Panc1 (cell line): ENCODE results near the gene ECD. TPM values are rescaled to one million over a fixed set of nuclear protein-coding genes. Genes with fewer than 3 reads are reported as not detected.

ENCODE experiments used
- ATAC-seq: fragments of 200-7000 bp; cut with Tn5 transposase; 2 replicates; pipeline ENCODE4 v1.9.1; 2020; ENCODE audit warnings: mild to moderate bottlenecking, moderate library complexity
- BruUV-seq: library from RNA; stranded (reverse); fragments of 400-500 nt; replicated peaks from 2 replicates; lab custom pipeline; 2021; lab: Mats Ljungman, UMichigan
- CTCF ChIA-PET: fragments of 300-600 bp; sonication (Branson Sonifier 250); formaldehyde crosslinking; loops from one replicate; lab custom pipeline; 2022; ENCODE audit warnings: antibody characterized with exemption; lab: Charles Lee
- POLR2A ChIA-PET: fragments of 300-600 bp; sonication (Branson Sonifier 250); formaldehyde crosslinking; loops from one replicate; lab custom pipeline; 2022; ENCODE audit warnings: antibody characterized with exemption; lab: Charles Lee
- DNase-seq: peaks from one replicate; pipeline ENCODE4 v3.0.0-alpha.2; 2010; ENCODE audit warnings: low read depth, low spot score
- H3K27ac ChIP-seq: 2 replicates; pipeline ENCODE4 v1.5.1; 2011; ENCODE audit warnings: mild to moderate bottlenecking, low read length, inconsistent platforms
- H3K27me3 ChIP-seq: fragments of 200-500 bp; sonication (Bioruptor generic); 2 replicates; pipeline ENCODE4 v1.6.0; 2014; ENCODE audit warnings: low read length, inconsistent platforms; ENCODE audit not compliant: control insufficient read depth, insufficient read depth
- H3K36me3 ChIP-seq: fragments of 200-500 bp; sonication (Bioruptor generic); 2 replicates; pipeline ENCODE4 v1.5.1; 2014; ENCODE audit warnings: inconsistent platforms, mild to moderate bottlenecking, low read length, moderate library complexity; ENCODE audit not compliant: control insufficient read depth, insufficient read depth
- H3K4me1 ChIP-seq: 2 replicates; pipeline ENCODE4 v1.5.1; 2011; ENCODE audit warnings: inconsistent platforms, mild to moderate bottlenecking, low read length, moderate library complexity; ENCODE audit not compliant: control insufficient read depth, insufficient read depth
- H3K4me3 ChIP-seq, 2 experiments: 2 replicates each; pipeline ENCODE4 v1.5.1; 2011 to 2012; ENCODE audit warnings: low read depth in 2 of 2, low read length in 2 of 2, mild to moderate bottlenecking in 2 of 2, inconsistent platforms in 1 of 2, moderate library complexity in 1 of 2
- H3K9me3 ChIP-seq: fragments of 200-500 bp; sonication (Bioruptor generic); 2 replicates; pipeline ENCODE4 v1.5.1; 2014; ENCODE audit warnings: low read depth, mild to moderate bottlenecking, inconsistent platforms, low read length, moderate library complexity; ENCODE audit not compliant: control insufficient read depth, insufficient read depth
- POLR2AphosphoS5 ChIP-seq: IDR thresholded peaks from 2 replicates; pipeline ENCODE4 v1.6.1; 2012; ENCODE audit warnings: mild to moderate bottlenecking, low read depth, low read length, moderate library complexity
- REST ChIP-seq, 2 experiments: IDR thresholded peaks; 2 replicates each; pipeline ENCODE4 v1.6.1; 2011 to 2012; ENCODE audit warnings: low read depth in 2 of 2, control low read depth in 1 of 2, low read length in 1 of 2, mild to moderate bottlenecking in 1 of 2, moderate library complexity in 1 of 2; ENCODE audit not compliant: insufficient read depth in 1 of 2
- SIN3A ChIP-seq: IDR thresholded peaks from 2 replicates; pipeline ENCODE4 v1.6.1; 2012; ENCODE audit warnings: low read depth, mild to moderate bottlenecking, low read length, moderate library complexity, borderline replicate concordance; ENCODE audit not compliant: insufficient read depth
- TCF7L2 ChIP-seq: IDR thresholded peaks from 2 replicates; pipeline ENCODE4 v1.6.1; 2011; ENCODE audit warnings: mild to moderate bottlenecking, low read depth, low read length, inconsistent platforms
- in situ Hi-C: cut with HindIII; loops from 2 replicates; pipeline ENCODE4 v1.10.0; 2016; ENCODE audit warnings: low sequenced_read_pairs, low pct_unique_long_range_greater_than_20kb
- intact Hi-C: fragments of 100-400 bp; cut with micrococcal nuclease; formaldehyde crosslinking; loops from one replicate; pipeline ENCODE4 v1.10.0; 2022; ENCODE audit not compliant: unreplicated experiment
- total RNA-seq: library from RNA; stranded (reverse); gene quantifications from one replicate; pipeline ENCODE4 v1.2.1, GENCODE V29; 2021; ENCODE audit not compliant: unreplicated experiment
- TF ChIP-seq, protein P1 (sequence below): fragments of 450-650 bp; IDR thresholded peaks from 2 replicates; pipeline ENCODE4 v1.5.1; 2017; ENCODE audit warnings: mild to moderate bottlenecking

The ECD gene
- total RNA-seq, 1 experiment from 2014 or later: 53.9 TPM

DNA sequence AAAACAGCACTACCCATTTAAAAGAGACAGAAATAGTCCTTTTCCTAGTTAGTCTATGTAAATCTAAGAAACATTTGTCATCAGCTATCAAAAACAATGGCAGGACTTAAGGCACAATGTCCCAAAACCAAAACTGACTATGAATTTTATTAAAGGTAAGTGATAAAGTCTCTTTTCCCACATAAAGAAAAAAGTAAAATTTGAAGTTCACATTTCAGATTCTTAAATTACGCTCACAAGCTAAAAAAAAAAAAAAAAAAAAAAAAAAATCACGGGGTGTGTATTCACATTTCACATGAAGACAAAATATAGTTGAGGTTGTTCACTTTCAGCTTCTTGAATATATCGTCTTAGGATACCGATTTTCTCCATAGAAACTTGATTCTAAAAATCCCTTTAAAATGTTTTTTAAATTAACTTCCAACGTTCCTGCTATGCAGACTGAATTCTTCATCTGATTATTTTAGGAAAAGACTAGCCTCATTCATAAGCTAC is 72.8 kb downstream of the ECD start:
- ChIA-PET CTCF (interaction anchor here (0.6 to 1.2 kb wide), 2 partner anchors 17 to 185 kb away, joined by 3 to 15 read pairs; no protein-coding TSS in a partner anchor), POLR2A (interaction anchor here (0.5 to 2.9 kb wide), 9 partner anchors 12 to 726 kb away, joined by 3 to 16 read pairs (median 9); partner anchors contain the start of gene NUDT13)
- DNase-seq (no peak), ATAC-seq (no peak)
- BruUV-seq: no TSS peak
- TF ChIP-seq REST (IDR thresholded peaks at IDR 0.05; ENCODE audit: insufficient read depth in 1 of 2, low read depth in 2 of 2, low read length in 1 of 2) (no peak), SIN3A (no peak), TCF7L2 (no peak), POLR2AphosphoS5 (no peak)
- TF ChIP-seq, protein P1, sequence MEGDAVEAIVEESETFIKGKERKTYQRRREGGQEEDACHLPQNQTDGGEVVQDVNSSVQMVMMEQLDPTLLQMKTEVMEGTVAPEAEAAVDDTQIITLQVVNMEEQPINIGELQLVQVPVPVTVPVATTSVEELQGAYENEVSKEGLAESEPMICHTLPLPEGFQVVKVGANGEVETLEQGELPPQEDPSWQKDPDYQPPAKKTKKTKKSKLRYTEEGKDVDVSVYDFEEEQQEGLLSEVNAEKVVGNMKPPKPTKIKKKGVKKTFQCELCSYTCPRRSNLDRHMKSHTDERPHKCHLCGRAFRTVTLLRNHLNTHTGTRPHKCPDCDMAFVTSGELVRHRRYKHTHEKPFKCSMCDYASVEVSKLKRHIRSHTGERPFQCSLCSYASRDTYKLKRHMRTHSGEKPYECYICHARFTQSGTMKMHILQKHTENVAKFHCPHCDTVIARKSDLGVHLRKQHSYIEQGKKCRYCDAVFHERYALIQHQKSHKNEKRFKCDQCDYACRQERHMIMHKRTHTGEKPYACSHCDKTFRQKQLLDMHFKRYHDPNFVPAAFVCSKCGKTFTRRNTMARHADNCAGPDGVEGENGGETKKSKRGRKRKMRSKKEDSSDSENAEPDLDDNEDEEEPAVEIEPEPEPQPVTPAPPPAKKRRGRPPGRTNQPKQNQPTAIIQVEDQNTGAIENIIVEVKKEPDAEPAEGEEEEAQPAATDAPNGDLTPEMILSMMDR: no peak
- Histone ChIP-seq H3K27me3 (no peaks in the 10 kb centered on the region), H3K4me1 (peaks cover 14% of the 10 kb centered on the region), H3K4me3 (peak overlapping the region; percentile 64 to 87), H3K36me3 (peaks cover 6% of the 10 kb centered on the region; the same call in 1 of the 2 replicates), H3K27ac (peak overlapping the region; percentile 86), H3K9me3 (no peaks in the 10 kb centered on the region)
- intact Hi-C loops: no loop called here
- in situ Hi-C loops: no loop called here

DNA sequence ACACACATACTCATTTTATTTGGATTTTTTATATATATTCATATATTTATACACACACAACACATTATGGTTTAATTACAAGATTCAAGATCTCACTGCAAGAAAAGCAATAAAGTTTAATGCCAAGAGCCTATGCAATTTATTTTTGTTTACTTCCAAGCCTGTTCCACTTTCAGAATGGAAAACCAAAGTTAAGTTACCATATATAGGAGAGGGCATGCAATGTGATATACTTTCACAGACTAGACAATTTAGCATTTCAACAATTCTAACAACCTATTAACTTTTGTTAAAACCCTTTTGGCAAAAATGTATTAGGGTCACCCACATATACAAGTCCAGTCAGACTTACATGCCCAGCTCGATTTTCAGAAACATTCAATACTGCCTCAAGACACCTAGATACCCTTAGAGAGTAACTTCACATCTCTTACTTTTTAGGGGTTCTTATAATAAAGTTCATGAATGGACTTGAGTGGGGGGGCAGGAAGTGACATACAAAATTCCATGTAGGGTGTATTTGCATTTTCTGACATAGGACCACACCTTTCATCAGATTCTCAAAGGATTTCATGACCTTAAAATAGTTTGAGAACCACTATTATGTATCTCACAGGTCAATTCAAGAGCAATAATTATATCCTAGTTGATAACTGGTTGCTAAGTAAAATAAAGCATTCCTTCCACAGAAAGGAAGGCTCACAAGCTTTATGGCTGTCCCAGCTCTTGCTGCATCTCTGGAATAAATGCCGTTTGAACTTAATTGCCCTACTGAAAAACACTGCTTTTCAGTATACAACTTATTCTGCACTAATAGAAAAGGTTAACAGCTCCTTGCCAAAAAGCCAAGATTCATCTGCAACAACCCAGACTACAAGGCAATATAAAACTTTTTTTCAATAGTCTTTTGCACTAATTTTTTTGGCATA is 73.6 kb downstream of the ECD start:
- in situ Hi-C loops (no loop called here), intact Hi-C loops (no loop called here)
- no peak for DNase-seq
- peak overlapping the region; percentile 64 to 87 for H3K4me3 ChIP-seq
- ChIA-PET CTCF (interaction anchor here (0.6 kb wide), 3 partner anchors 17 to 731 kb away, joined by 3 to 5 read pairs (median 4); no protein-coding TSS in a partner anchor), POLR2A (interaction anchor here (0.5 to 2.2 kb wide), 7 partner anchors 15 to 354 kb away, joined by 3 to 16 read pairs (median 8); no protein-coding TSS in a partner anchor)
- H3K36me3 ChIP-seq: peaks cover 6% of the 10 kb centered on the region; the same call in 1 of the 2 replicates
- BruUV-seq: no TSS peak
- peaks cover 14% of the 10 kb centered on the region for H3K4me1 ChIP-seq
- peak overlapping the region; percentile 86 for H3K27ac ChIP-seq
- TF ChIP-seq POLR2AphosphoS5 (no peak), REST (IDR thresholded peaks at IDR 0.05; ENCODE audit: insufficient read depth in 1 of 2, low read depth in 2 of 2, low read length in 1 of 2) (no peak), TCF7L2 (no peak), SIN3A (no peak)
- TF ChIP-seq, protein P1: no peak
- no peaks in the 10 kb centered on the region for H3K9me3 ChIP-seq
- no peaks in the 10 kb centered on the region for H3K27me3 ChIP-seq
- ATAC-seq: no peak
